GM23338 (cell line): ENCODE results near the gene EMC9. TPM values are rescaled to one million over a fixed set of nuclear protein-coding genes. Genes with fewer than 3 reads are reported as not detected.

Experiments
- ATAC-seq: fragments of 200-7000 bp; cut with Tn5 transposase; 3 replicates; pipeline ENCODE4 v1.9.1; 2020
- DNase-seq: peaks from one replicate; pipeline ENCODE4 v3.0.0-alpha.2; 2015; ENCODE audit warnings: low spot score
- H2AFZ ChIP-seq: fragments of 200-600 bp; sonication (generic); 2 replicates; pipeline ENCODE4 v1.8.0; 2016; ENCODE audit warnings: antibody characterized with exemption, mild to moderate bottlenecking, moderate library complexity
- H3F3A ChIP-seq: fragments of 200-600 bp; sonication (generic); replicated peaks from 2 replicates; pipeline ENCODE4 v1.8.0; 2017; ENCODE audit warnings: antibody characterized with exemption, mixed run types, low read depth
- H3K27ac ChIP-seq: fragments of 200-600 bp; sonication (generic); 2 replicates; pipeline ENCODE4 v1.6.1; 2016; ENCODE audit warnings: low read depth
- H3K27me3 ChIP-seq: fragments of 200-600 bp; sonication (generic); 2 replicates; pipeline ENCODE4 v1.8.0; 2016; ENCODE audit warnings: mild to moderate bottlenecking, mixed run types, moderate library complexity; ENCODE audit not compliant: insufficient read depth
- H3K36me3 ChIP-seq: fragments of 200-600 bp; sonication (generic); 2 replicates; pipeline ENCODE4 v1.8.0; 2016; ENCODE audit warnings: mild to moderate bottlenecking; ENCODE audit not compliant: insufficient read depth
- H3K4me1 ChIP-seq: fragments of 200-600 bp; sonication (generic); 2 replicates; pipeline ENCODE4 v1.8.0; 2016; ENCODE audit warnings: mild to moderate bottlenecking, moderate library complexity; ENCODE audit not compliant: insufficient read depth
- H3K4me2 ChIP-seq: fragments of 200-600 bp; sonication (generic); 2 replicates; pipeline ENCODE4 v1.7.1; 2017; ENCODE audit warnings: mixed run types
- H3K4me3 ChIP-seq: fragments of 200-600 bp; sonication (generic); 2 replicates; pipeline ENCODE4 v1.6.1; 2016; ENCODE audit warnings: mixed run types
- H3K79me2 ChIP-seq: fragments of 200-600 bp; sonication (generic); replicated peaks from 2 replicates; pipeline ENCODE4 v1.8.0; 2017; ENCODE audit warnings: mild to moderate bottlenecking; ENCODE audit not compliant: insufficient read depth
- H3K9me2 ChIP-seq: fragments of 200-600 bp; sonication (generic); 2 replicates; pipeline ENCODE4 v1.8.0; 2017; ENCODE audit not compliant: insufficient read depth
- H4K20me1 ChIP-seq: fragments of 200-600 bp; sonication (generic); replicated peaks from 2 replicates; pipeline ENCODE4 v1.8.0; 2017; ENCODE audit warnings: mild to moderate bottlenecking; ENCODE audit not compliant: insufficient read depth
- H3K27ac Mint-ChIP-seq: 2 replicates; pipeline ENCODE4 v1.8.0; 2020; ENCODE audit warnings: inconsistent platforms, mild to moderate bottlenecking, moderate library complexity, mixed read lengths
- H3K27me3 Mint-ChIP-seq: 3 replicates; pipeline ENCODE4 v1.8.0; 2022; ENCODE audit warnings: low read depth, mild to moderate bottlenecking, moderate library complexity, mixed read lengths, inconsistent platforms; ENCODE audit not compliant: insufficient read depth, poor library complexity
- H3K36me3 Mint-ChIP-seq: 3 replicates; pipeline ENCODE4 v1.8.0; 2021; ENCODE audit warnings: low read depth, mild to moderate bottlenecking, inconsistent platforms, moderate library complexity, mixed read lengths
- H3K4me1 Mint-ChIP-seq: 3 replicates; pipeline ENCODE4 v1.8.0; 2020; ENCODE audit warnings: mild to moderate bottlenecking, inconsistent platforms, mixed read lengths
- H3K4me3 Mint-ChIP-seq: 3 replicates; pipeline ENCODE4 v1.8.0; 2021; ENCODE audit warnings: moderate library complexity, mild to moderate bottlenecking, inconsistent platforms, mixed read lengths
- H3K9me3 Mint-ChIP-seq: 3 replicates; pipeline ENCODE4 v1.8.0; 2020; ENCODE audit warnings: moderate library complexity, mild to moderate bottlenecking, inconsistent platforms, mixed read lengths
- CREB1 ChIP-seq: fragments of 250-450 bp; sonication (Bioruptor Pico); IDR thresholded peaks from 2 replicates; pipeline ENCODE4 v1.5.0; 2020; ENCODE audit warnings: low read depth, mild to moderate bottlenecking, moderate library complexity
- EZH2 ChIP-seq: fragments of 200-600 bp; sonication (generic); IDR thresholded peaks from one replicate; pipeline ENCODE4 v1.8.0; 2017; ENCODE audit warnings: antibody characterized with exemption, mild to moderate bottlenecking, low read depth; ENCODE audit not compliant: unreplicated experiment
- EZH2phosphoT487 ChIP-seq: fragments of 200-600 bp; sonication (generic); IDR thresholded peaks from one replicate; pipeline ENCODE4 v1.8.1; 2018; ENCODE audit warnings: antibody characterized with exemption; ENCODE audit not compliant: unreplicated experiment
- STAT1 ChIP-seq: IDR thresholded peaks from one replicate; pipeline ENCODE4 v1.6.1; 2016; ENCODE audit warnings: antibody characterized with exemption; ENCODE audit not compliant: unreplicated experiment
- ZNF114 ChIP-seq: fragments of 250-450 bp; sonication (Bioruptor Pico); IDR thresholded peaks from 2 replicates; pipeline ENCODE4 v1.5.0; 2020; ENCODE audit warnings: mild to moderate bottlenecking, moderate library complexity
- ZNF331 ChIP-seq: fragments of 250-450 bp; sonication (Bioruptor Pico); IDR thresholded peaks from 2 replicates; pipeline ENCODE4 v1.5.0; 2020; ENCODE audit warnings: low read depth, mild to moderate bottlenecking, moderate library complexity
- polyA plus RNA-seq: library from polyadenylated mRNA; unstranded; fragments of >200 nt; fragmentation: Nextera tagmentation; extraction: Ambion mirVana; gene quantifications from 2 replicates; pipeline ENCODE4 v1.2.1, GENCODE V29; 2016
- total RNA-seq: library from RNA; depleted of rRNA; stranded (reverse); fragments of >200 nt; shearing (Covaris generic); gene quantifications from 2 replicates; pipeline ENCODE4 v1.2.3, GENCODE V29; 2014
- TF ChIP-seq, protein P1 (sequence below): IDR thresholded peaks from 2 replicates; pipeline ENCODE4 v1.6.1; 2016; ENCODE audit warnings: antibody characterized with exemption
- TF ChIP-seq, protein P2 (sequence below): IDR thresholded peaks from one replicate; pipeline ENCODE4 v1.6.1; 2018; ENCODE audit warnings: antibody characterized with exemption; ENCODE audit not compliant: unreplicated experiment
- TF ChIP-seq, protein P3 (sequence below): fragments of 250-450 bp; sonication (Bioruptor Pico); IDR thresholded peaks from 2 replicates; pipeline ENCODE4 v1.5.0; 2020; ENCODE audit warnings: mild to moderate bottlenecking, moderate library complexity

EMC9 gene
- total and polyA plus RNA-seq, 2 experiments from 2014 or later, result 30.0 to 64.2 TPM

DNA sequence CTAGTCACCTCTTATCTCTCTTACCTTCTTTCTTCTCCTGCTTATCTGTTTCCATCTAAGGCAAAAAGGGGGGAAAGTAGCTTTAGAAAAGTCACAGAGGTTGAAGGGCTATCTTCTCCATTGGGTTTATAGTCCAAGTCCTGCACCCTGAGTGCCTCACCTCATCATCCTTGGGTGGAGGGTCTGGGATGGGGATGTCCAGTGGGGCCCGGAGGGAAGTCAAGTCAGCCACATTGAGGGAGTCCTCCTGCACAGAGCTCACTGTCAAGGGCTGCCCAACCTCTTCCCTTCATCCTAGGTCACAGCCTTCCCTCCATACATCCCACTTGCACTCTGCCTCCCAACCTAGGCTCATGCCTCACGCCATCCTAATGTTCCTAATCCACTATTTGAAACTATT, 3.8 kb upstream of the EMC9 start:
- no peaks in the 10 kb centered on the region for H3K27me3 ChIP-seq
- H3K36me3 ChIP-seq, result peaks cover 20% of the 10 kb centered on the region
- H3F3A ChIP-seq, result peaks cover 14% of the 10 kb centered on the region
- H3K4me1 ChIP-seq, result peaks cover 18% of the 10 kb centered on the region
- ATAC-seq (no peak), DNase-seq (no peak)
- no peak overlapping the region for H3K27ac ChIP-seq
- H3K4me3 ChIP-seq, result peak overlapping the region; percentile 70; the same call in 1 of the 2 replicates
- no peaks in the 10 kb centered on the region for H3K9me2 ChIP-seq
- Mint-ChIP-seq H3K9me3 (no peaks in the 10 kb centered on the region), H3K36me3 (peaks cover 49% of the 10 kb centered on the region), H3K27me3 (peaks cover 23% of the 10 kb centered on the region), H3K27ac (no peak overlapping the region), H3K4me1 (peaks cover 23% of the 10 kb centered on the region), H3K4me3 (peak overlapping the region; percentile 99; the same call in 2 of the 3 replicates)
- H2AFZ ChIP-seq, result no peak overlapping the region
- TF ChIP-seq STAT1 (no peak), EZH2phosphoT487 (no peak), EZH2 (no peak), CREB1 (CRISPR knock-in tag) (no peak), ZNF331 (CRISPR knock-in tag) (no peak), ZNF114 (CRISPR knock-in tag) (no peak)
- TF ChIP-seq, protein P1, sequence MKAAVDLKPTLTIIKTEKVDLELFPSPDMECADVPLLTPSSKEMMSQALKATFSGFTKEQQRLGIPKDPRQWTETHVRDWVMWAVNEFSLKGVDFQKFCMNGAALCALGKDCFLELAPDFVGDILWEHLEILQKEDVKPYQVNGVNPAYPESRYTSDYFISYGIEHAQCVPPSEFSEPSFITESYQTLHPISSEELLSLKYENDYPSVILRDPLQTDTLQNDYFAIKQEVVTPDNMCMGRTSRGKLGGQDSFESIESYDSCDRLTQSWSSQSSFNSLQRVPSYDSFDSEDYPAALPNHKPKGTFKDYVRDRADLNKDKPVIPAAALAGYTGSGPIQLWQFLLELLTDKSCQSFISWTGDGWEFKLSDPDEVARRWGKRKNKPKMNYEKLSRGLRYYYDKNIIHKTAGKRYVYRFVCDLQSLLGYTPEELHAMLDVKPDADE, result no peak
- TF ChIP-seq, protein P2, sequence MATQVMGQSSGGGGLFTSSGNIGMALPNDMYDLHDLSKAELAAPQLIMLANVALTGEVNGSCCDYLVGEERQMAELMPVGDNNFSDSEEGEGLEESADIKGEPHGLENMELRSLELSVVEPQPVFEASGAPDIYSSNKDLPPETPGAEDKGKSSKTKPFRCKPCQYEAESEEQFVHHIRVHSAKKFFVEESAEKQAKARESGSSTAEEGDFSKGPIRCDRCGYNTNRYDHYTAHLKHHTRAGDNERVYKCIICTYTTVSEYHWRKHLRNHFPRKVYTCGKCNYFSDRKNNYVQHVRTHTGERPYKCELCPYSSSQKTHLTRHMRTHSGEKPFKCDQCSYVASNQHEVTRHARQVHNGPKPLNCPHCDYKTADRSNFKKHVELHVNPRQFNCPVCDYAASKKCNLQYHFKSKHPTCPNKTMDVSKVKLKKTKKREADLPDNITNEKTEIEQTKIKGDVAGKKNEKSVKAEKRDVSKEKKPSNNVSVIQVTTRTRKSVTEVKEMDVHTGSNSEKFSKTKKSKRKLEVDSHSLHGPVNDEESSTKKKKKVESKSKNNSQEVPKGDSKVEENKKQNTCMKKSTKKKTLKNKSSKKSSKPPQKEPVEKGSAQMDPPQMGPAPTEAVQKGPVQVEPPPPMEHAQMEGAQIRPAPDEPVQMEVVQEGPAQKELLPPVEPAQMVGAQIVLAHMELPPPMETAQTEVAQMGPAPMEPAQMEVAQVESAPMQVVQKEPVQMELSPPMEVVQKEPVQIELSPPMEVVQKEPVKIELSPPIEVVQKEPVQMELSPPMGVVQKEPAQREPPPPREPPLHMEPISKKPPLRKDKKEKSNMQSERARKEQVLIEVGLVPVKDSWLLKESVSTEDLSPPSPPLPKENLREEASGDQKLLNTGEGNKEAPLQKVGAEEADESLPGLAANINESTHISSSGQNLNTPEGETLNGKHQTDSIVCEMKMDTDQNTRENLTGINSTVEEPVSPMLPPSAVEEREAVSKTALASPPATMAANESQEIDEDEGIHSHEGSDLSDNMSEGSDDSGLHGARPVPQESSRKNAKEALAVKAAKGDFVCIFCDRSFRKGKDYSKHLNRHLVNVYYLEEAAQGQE, result no peak
- TF ChIP-seq, protein P3, sequence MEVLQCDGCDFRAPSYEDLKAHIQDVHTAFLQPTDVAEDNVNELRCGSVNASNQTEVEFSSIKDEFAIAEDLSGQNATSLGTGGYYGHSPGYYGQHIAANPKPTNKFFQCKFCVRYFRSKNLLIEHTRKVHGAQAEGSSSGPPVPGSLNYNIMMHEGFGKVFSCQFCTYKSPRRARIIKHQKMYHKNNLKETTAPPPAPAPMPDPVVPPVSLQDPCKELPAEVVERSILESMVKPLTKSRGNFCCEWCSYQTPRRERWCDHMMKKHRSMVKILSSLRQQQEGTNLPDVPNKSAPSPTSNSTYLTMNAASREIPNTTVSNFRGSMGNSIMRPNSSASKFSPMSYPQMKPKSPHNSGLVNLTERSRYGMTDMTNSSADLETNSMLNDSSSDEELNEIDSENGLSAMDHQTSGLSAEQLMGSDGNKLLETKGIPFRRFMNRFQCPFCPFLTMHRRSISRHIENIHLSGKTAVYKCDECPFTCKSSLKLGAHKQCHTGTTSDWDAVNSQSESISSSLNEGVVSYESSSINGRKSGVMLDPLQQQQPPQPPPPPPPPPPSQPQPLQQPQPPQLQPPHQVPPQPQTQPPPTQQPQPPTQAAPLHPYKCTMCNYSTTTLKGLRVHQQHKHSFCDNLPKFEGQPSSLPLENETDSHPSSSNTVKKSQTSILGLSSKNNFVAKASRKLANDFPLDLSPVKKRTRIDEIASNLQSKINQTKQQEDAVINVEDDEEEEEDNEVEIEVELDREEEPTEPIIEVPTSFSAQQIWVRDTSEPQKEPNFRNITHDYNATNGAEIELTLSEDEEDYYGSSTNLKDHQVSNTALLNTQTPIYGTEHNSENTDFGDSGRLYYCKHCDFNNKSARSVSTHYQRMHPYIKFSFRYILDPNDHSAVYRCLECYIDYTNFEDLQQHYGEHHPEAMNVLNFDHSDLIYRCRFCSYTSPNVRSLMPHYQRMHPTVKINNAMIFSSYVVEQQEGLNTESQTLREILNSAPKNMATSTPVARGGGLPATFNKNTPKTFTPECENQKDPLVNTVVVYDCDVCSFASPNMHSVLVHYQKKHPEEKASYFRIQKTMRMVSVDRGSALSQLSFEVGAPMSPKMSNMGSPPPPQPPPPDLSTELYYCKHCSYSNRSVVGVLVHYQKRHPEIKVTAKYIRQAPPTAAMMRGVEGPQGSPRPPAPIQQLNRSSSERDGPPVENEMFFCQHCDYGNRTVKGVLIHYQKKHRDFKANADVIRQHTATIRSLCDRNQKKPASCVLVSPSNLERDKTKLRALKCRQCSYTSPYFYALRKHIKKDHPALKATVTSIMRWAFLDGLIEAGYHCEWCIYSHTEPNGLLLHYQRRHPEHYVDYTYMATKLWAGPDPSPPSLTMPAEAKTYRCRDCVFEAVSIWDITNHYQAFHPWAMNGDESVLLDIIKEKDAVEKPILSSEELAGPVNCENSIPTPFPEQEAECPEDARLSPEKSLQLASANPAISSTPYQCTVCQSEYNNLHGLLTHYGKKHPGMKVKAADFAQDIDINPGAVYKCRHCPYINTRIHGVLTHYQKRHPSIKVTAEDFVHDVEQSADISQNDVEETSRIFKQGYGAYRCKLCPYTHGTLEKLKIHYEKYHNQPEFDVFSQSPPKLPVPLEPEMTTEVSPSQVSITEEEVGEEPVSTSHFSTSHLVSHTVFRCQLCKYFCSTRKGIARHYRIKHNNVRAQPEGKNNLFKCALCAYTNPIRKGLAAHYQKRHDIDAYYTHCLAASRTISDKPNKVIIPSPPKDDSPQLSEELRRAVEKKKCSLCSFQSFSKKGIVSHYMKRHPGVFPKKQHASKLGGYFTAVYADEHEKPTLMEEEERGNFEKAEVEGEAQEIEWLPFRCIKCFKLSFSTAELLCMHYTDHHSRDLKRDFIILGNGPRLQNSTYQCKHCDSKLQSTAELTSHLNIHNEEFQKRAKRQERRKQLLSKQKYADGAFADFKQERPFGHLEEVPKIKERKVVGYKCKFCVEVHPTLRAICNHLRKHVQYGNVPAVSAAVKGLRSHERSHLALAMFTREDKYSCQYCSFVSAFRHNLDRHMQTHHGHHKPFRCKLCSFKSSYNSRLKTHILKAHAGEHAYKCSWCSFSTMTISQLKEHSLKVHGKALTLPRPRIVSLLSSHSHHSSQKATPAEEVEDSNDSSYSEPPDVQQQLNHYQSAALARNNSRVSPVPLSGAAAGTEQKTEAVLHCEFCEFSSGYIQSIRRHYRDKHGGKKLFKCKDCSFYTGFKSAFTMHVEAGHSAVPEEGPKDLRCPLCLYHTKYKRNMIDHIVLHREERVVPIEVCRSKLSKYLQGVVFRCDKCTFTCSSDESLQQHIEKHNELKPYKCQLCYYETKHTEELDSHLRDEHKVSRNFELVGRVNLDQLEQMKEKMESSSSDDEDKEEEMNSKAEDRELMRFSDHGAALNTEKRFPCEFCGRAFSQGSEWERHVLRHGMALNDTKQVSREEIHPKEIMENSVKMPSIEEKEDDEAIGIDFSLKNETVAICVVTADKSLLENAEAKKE, result no peak
- peaks cover 44% of the 10 kb centered on the region for H3K79me2 ChIP-seq
- peak overlapping the region; percentile 95 for H3K4me2 ChIP-seq
- peaks cover 7% of the 10 kb centered on the region; the same call in 1 of the 2 replicates for H4K20me1 ChIP-seq
